ENCODE measurements around the gene RBM23. TPM values are rescaled to one million over a fixed set of nuclear protein-coding genes. Genes with fewer than 3 reads are reported as not detected.

RBM23 gene
- polyA plus RNA-seq, 1 donor from 2014 or later: 83.7 TPM

DNA sequence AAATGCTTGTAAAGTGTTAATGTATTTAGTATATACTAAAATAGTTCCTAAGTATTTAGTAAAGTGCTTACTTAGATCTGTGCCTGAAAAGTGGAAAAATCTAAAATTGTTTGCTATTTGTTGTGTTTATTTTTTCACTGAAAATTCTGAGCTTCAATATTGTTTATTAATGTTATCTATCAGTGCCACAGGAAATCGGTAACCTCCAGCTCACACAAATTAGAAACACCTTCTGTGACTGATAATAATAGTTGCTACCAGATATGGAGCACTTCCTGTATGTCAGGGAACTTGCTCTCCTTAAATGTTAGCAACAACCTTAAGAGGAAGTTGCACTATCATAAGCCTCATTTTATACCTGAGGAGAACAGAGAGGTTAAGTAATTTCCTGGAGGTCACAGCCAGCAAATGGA, 48.1 kb downstream of the RBM23 start:
- Histone ChIP-seq H3K4me3 (ENCODE audit: low read length) (peak overlapping the region; percentile 67), H3F3A (ENCODE audit: insufficient read depth, low read length, poor library complexity, severe bottlenecking) (no peaks in the 10 kb centered on the region), H3K79me2 (replicated peaks; ENCODE audit: insufficient read depth, low read length) (no peaks in the 10 kb centered on the region), H4K20me1 (ENCODE audit: insufficient read depth) (no peaks in the 10 kb centered on the region), H3K9me2 (ENCODE audit: insufficient read depth, low read length) (no peaks in the 10 kb centered on the region), H3K9me3 (ENCODE audit: low read length) (no peaks in the 10 kb centered on the region), H2AFZ (ENCODE audit: low read depth, low read length) (no peak overlapping the region), H3K36me3 (ENCODE audit: insufficient read depth, low read length) (no peaks in the 10 kb centered on the region), H3K27me3 (ENCODE audit: insufficient read depth, low read depth, low read length) (peaks cover 16% of the 10 kb centered on the region), H3K4me2 (ENCODE audit: low read length) (no peak overlapping the region), H3K27ac (ENCODE audit: low read length) (no peak overlapping the region), H3K9ac (ENCODE audit: low read length) (no peak overlapping the region)
- no peak for TF ChIP-seq EP300 (conservative IDR thresholded peaks at IDR 0.05; ENCODE audit: poor library complexity, severe bottlenecking)
- TF ChIP-seq, protein P1, sequence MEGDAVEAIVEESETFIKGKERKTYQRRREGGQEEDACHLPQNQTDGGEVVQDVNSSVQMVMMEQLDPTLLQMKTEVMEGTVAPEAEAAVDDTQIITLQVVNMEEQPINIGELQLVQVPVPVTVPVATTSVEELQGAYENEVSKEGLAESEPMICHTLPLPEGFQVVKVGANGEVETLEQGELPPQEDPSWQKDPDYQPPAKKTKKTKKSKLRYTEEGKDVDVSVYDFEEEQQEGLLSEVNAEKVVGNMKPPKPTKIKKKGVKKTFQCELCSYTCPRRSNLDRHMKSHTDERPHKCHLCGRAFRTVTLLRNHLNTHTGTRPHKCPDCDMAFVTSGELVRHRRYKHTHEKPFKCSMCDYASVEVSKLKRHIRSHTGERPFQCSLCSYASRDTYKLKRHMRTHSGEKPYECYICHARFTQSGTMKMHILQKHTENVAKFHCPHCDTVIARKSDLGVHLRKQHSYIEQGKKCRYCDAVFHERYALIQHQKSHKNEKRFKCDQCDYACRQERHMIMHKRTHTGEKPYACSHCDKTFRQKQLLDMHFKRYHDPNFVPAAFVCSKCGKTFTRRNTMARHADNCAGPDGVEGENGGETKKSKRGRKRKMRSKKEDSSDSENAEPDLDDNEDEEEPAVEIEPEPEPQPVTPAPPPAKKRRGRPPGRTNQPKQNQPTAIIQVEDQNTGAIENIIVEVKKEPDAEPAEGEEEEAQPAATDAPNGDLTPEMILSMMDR (IDR thresholded peaks at IDR 0.05; ENCODE audit: poor library complexity, severe bottlenecking): no peak
- TF ChIP-seq SMC3 (conservative IDR thresholded peaks at IDR 0.05; ENCODE audit: poor library complexity): no peak
- TF ChIP-seq TAF1 (IDR thresholded peaks at IDR 0.05; ENCODE audit: low read depth): no peak
- no peak for TF ChIP-seq RAD21 (conservative IDR thresholded peaks at IDR 0.05)
- TF ChIP-seq, protein P2, sequence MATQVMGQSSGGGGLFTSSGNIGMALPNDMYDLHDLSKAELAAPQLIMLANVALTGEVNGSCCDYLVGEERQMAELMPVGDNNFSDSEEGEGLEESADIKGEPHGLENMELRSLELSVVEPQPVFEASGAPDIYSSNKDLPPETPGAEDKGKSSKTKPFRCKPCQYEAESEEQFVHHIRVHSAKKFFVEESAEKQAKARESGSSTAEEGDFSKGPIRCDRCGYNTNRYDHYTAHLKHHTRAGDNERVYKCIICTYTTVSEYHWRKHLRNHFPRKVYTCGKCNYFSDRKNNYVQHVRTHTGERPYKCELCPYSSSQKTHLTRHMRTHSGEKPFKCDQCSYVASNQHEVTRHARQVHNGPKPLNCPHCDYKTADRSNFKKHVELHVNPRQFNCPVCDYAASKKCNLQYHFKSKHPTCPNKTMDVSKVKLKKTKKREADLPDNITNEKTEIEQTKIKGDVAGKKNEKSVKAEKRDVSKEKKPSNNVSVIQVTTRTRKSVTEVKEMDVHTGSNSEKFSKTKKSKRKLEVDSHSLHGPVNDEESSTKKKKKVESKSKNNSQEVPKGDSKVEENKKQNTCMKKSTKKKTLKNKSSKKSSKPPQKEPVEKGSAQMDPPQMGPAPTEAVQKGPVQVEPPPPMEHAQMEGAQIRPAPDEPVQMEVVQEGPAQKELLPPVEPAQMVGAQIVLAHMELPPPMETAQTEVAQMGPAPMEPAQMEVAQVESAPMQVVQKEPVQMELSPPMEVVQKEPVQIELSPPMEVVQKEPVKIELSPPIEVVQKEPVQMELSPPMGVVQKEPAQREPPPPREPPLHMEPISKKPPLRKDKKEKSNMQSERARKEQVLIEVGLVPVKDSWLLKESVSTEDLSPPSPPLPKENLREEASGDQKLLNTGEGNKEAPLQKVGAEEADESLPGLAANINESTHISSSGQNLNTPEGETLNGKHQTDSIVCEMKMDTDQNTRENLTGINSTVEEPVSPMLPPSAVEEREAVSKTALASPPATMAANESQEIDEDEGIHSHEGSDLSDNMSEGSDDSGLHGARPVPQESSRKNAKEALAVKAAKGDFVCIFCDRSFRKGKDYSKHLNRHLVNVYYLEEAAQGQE (IDR thresholded peaks at IDR 0.05; ENCODE audit: borderline replicate concordance): no peak
- TF ChIP-seq MXI1 (conservative IDR thresholded peaks at IDR 0.05; ENCODE audit: poor library complexity, severe bottlenecking): no peak
- TF ChIP-seq POLR2AphosphoS5 (IDR thresholded peaks at IDR 0.05): no peak
- TF ChIP-seq EZH2 (IDR thresholded peaks at IDR 0.05; ENCODE audit: borderline replicate concordance, insufficient read depth, low read length, poor library complexity, severe bottlenecking): no peak

DNA sequence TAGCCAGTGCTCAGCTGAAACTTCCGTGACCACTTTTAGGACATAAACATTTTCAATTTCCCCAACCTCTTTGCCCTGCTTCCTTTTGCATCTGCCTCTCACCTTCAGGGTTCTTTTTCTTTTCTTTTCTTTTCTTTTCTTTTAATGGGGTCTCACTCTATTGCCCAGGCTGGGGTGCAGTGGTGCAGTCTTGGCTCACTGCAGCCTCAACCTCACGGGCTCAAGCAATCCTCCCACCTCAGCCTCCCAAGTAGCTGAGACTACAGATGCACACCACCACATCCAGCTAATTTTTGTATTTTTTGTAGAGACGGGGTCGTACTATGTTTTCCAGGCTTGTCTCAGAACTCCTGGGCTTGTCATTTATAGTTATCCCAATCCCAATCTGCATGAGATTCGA, 52.1 kb downstream of the RBM23 start:
- H3F3A ChIP-seq (ENCODE audit: insufficient read depth, low read length, poor library complexity, severe bottlenecking): no peaks in the 10 kb centered on the region
- H3K9ac ChIP-seq (ENCODE audit: low read length): no peak overlapping the region
- H3K79me2 ChIP-seq (replicated peaks; ENCODE audit: insufficient read depth, low read length): no peaks in the 10 kb centered on the region
- no peaks in the 10 kb centered on the region for H3K9me2 ChIP-seq (ENCODE audit: insufficient read depth, low read length)
- TF ChIP-seq EP300 (conservative IDR thresholded peaks at IDR 0.05; ENCODE audit: poor library complexity, severe bottlenecking): no peak
- no peak for TF ChIP-seq TAF1 (IDR thresholded peaks at IDR 0.05; ENCODE audit: low read depth)
- TF ChIP-seq, protein P1 (IDR thresholded peaks at IDR 0.05; ENCODE audit: poor library complexity, severe bottlenecking): no peak
- TF ChIP-seq, protein P2 (IDR thresholded peaks at IDR 0.05; ENCODE audit: borderline replicate concordance): no peak
- no peak for TF ChIP-seq MXI1 (conservative IDR thresholded peaks at IDR 0.05; ENCODE audit: poor library complexity, severe bottlenecking)
- TF ChIP-seq EZH2 (IDR thresholded peaks at IDR 0.05; ENCODE audit: borderline replicate concordance, insufficient read depth, low read length, poor library complexity, severe bottlenecking): no peak
- TF ChIP-seq SMC3 (conservative IDR thresholded peaks at IDR 0.05; ENCODE audit: poor library complexity): no peak
- no peak for TF ChIP-seq POLR2AphosphoS5 (IDR thresholded peaks at IDR 0.05)
- TF ChIP-seq RAD21 (conservative IDR thresholded peaks at IDR 0.05): no peak
- no peak overlapping the region for H2AFZ ChIP-seq (ENCODE audit: low read depth, low read length)
- H3K4me2 ChIP-seq (ENCODE audit: low read length): no peak overlapping the region
- no peaks in the 10 kb centered on the region for H3K36me3 ChIP-seq (ENCODE audit: insufficient read depth, low read length)
- H3K9me3 ChIP-seq (ENCODE audit: low read length): no peaks in the 10 kb centered on the region
- no peaks in the 10 kb centered on the region for H4K20me1 ChIP-seq (ENCODE audit: insufficient read depth)
- H3K27ac ChIP-seq (ENCODE audit: low read length): no peak overlapping the region
- H3K27me3 ChIP-seq (ENCODE audit: insufficient read depth, low read depth, low read length): peaks cover 9% of the 10 kb centered on the region
- H3K4me3 ChIP-seq (ENCODE audit: low read length): no peak overlapping the region
